GM18861 (cell line): ENCODE measurements around the gene NMRAL1.
A peak's percentile ranks its signal among the peaks of the same experiment; 100 is the strongest.

ENCODE experiments used
- ATAC-seq: cut with Tn5 transposase; IDR thresholded peaks from one replicate; pipeline ENCODE4 v1.9.1; 2021; ENCODE audit not compliant: unreplicated experiment

NMRAL1 gene

DNA sequence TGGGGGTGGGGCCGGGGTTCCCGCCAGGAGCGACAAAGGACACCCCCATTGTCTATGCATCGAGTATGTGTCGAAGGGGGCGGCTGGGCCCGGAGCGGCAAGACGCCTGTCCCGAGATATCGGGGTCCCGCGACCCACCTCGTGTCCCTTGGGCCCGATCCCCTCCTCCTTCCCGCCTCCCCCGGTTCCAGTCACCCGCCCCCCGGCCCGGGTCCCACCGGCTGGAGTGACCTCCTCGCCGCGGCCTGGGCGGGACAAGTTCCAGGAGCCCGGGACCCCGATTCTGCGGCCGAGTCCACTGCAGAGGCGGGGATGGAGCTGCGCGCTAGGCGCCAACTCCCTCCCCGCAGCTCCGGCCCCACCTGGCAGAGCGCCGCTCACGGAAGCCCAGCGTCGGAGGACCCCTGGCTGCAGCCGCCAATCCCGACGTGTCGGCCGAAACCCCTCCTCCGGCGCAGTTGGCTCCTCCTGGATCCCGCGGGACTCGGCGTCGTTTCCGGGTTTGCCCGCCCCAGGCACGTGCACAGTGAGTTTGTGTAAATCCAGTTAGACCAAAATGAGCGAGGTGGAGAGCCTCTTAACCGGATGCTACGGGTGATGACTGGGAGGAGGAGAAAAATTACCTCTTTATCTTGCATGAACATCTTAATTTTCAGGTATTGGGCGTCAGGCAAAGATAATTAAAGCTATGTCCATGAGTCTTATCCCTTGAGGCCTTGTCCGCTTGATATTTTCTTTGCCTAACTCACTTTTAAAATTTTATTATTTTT lies at the start of gene NMRAL1:
TSS of gene NMRAL1 (minus strand) at position 434 of the 770 bp plus-strand sequence. CDS start 493 bp downstream, outside the sequence.
- ATAC-seq, result peak; percentile 28

DNA sequence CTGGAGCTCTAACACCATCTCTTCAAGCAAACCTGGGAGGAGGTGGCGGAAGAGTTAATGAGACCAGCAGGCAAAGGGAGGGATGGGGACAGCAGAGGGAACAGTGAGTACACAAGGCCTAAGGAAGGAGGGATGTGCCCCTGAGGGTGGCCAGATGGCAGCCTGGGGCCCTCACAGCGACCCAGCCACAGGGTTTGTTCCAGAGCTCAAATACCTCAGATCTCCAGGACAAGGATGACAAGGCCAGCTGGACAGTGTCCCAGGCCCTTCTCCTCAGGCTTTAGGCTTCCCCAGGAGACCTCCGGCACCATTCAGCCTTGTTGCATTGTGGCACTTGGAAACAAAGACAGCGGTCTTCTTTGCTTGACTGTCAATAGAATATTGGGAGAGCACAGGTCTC lies 49.3 kb upstream of the NMRAL1 start:
- no peak for ATAC-seq

DNA sequence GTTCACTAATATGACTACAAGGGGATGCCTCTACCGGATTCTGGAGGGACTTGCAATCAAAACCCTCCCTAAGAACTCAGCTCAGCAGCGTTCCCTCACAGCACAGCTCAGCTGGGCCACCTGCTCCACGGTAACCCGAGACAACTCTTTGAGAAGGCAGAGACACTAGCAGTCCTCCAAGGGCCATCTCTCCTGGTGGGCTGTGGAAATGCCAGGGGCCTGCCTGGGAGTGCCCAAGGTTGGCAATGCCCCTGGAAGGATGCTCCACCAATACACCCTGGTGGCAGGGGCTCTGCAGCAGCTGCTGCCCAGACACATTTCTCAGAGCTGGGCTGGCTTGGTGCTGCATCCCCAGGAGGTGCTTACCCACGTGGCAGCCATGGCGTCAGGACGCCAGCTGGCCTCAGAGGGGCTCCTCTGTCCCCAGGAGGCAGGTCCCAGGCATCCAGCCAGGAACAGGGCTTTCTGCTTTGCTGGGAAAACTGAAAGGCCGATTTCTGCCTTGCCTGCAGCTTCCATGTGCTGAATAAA lies 47.7 kb upstream of the NMRAL1 start:
- ATAC-seq, result no peak

DNA sequence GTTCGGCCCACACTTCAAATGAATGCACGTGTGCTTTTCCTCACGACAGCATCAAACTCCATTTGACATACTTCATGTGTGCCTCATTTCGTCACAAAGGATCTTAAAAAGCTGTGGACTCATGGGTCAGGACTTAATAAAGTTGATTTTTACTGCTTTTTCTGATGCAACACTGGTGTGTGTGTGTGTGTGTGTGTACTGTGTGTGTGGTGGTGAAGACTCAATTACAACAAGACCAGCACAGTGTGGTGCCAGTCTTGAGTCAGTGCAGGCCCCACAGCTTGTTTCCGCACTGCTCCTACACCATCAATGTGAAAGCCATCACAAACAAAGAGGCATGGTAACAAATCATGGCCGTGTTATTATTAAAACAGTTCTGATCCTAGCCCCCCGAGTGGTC lies 46.5 kb upstream of the NMRAL1 start:
- ATAC-seq, result no peak

DNA sequence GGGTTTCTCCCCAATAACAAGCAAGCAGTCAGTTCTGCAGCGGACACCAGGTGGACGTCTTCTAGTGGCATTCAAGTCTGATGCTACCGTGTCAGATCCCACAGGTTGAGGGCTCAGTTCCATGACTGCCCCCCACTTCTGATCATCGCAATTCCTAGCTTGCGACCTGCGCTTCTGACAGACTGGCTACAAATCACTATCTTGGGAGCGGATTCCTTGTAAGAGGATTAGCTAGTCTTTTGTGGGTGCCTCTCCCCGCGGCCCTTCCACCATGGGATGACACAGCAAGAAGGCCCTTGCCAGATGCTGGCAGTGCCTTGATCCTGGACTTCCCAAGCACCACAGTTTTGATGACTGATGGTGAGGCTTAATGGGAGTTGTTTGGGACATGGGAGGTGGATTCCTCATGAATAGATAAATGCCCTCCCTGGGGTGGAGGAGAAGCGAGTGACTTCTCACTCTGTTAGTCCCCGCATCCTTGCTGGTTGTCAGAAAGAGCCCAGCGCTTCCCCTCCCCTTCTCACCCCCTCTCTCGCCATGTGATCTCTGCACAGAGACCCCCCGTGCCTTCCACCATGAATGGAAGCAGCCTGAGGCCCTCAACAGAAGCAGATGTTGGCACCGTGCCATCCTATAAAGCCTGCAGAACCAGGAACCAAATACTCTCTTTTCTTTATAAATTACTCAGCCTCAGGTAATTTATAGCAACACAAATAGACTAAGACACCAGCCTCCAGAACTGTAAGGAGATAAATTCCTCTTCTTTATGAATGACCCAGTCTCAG lies 45.0 kb upstream of the NMRAL1 start:
- no peak for ATAC-seq

DNA sequence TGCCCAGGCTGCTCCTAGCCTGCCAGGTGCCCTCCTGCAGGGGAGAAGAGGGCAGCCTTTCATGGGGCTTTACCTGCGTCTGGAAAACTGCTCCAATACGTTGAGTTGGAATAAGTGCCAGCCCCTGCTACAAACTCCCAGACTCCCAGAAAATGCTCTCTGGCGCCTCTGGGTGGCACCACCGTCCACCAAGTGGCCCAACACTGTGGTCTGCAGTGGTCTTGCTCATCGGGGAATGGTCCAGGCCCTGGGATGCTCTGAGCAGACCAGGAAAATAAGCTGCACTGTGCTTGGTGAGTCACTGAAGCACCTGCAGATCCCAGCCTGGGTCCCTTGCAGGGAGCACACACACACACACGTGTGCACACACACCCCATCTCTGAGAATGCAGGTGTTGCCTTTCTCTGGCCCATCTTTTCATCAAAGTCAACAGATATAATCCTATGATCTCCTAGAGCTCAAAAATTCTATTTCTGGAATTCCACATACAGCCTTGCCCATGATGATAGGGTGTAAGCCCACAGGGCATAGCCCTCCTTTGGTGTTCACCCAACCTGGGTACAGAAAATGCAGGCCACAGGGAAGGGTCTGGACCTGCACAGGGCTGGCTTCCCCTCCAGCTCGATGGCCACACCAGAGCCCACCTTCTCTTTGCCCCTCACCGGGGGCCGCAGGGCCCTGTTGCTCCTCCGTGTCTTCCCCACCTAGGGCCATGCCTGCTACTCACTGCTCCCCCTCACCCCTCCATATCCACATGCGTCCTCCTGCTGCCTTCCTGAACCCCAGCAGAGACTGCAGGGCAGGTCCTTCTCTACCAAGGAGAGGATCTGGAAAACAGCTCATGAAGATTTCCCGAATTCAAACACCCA lies 43.6 kb upstream of the NMRAL1 start:
- no peak for ATAC-seq

DNA sequence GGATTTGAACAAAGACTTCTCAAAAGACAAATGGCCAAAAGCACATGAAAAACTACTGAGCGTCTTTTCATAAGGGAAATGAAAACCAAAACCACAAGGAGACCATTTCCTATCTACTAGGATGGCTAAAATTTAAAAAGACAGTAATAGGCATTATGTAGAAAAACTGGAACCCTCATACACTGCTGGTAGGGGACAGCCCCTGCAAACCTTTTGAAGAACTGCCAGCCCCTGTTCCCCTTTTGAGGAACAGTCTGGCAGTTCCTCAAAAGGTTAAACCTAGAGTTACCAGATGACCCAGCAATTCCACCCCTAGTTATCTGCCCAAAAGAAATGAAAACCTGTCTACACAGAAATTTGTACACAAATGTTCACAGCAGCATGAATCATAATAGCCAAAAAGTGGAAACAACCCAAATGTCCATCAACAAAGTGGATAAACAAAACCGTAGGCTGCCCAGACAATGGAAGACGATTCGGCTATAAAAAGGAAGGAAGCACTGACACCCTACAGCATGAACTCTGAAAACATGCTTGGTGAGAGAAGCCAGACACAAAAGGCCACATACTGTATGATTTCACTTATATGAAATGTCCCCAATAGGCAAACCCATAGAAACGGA lies 41.3 kb upstream of the NMRAL1 start:
- ATAC-seq, result peak; percentile 59

DNA sequence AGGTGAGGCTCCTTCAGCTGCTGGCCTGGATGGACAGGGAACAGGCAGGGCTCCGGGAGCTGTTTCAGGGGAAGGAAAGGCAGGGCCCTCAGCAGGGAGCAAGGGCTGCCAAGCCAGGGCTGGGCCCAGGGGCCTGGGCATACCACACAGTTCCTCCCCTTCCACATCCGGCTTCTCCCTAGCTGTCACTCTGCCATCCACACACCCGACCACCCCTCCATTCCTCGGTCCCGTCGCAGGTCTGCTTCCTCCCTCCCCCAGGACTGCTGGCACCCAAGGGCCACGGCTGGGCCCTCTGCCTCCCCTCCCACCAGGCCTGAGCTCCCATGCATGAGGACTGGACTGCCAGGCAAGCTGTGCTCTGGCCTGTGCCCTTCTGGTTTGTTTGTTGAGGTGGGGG lies 40.2 kb upstream of the NMRAL1 start:
- no peak for ATAC-seq

DNA sequence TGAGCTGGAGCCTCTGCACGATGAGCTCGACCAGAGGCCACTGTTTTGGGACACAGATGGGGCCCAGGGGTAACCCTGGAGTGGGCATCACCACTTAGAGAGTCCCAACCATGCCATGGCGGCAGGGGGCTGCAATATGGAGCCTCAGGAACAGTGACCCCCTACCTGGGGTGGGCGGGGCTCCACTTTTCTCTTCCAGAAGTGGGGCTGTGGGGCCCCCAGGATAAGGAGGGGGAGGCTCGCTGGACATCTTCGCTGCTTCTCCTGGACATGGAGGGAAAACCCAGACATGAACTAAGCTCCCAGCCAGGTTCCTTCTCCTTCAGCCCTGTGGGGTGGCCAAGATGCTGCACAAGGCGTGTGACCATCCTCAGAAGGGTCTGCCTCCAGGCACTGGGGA lies 39.5 kb upstream of the NMRAL1 start:
- ATAC-seq, result no peak

DNA sequence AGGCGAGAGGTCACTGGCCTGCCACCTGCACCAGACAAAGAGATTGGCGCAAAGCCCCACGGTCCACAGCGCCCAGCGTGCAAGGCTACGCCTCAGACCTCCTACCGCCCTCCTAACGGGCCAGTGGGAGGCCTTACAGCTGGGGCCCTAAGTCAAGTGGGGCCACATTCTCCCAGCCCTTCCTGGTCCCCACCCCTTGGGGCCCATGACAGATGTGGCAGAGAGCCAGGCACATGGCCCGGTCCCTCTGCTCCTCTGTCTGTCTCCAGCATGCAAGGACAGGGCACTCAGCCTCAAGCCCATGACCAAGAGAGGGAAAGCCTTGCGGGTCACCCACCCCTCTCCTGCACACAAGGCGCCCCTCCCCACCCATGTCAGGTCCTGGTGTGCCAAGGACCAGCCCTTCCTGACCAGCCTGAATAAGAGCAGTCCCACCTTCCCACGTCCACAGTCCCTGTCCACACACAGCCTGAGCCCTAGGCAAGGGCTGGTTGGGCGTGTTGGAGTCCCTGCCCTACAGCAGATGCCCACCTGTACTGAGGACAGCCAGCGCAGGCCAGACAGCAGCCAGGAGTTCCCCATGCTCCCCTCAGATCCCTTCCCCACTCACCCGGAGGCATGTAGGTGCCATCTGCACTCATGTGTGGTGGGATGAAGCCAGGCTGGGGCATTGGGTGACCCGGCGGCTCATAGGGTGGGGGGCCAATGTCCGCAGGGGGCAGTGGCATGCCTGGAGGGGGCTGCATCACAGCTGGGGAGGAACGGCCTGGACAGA lies 38.8 kb upstream of the NMRAL1 start:
- ATAC-seq, result no peak

DNA sequence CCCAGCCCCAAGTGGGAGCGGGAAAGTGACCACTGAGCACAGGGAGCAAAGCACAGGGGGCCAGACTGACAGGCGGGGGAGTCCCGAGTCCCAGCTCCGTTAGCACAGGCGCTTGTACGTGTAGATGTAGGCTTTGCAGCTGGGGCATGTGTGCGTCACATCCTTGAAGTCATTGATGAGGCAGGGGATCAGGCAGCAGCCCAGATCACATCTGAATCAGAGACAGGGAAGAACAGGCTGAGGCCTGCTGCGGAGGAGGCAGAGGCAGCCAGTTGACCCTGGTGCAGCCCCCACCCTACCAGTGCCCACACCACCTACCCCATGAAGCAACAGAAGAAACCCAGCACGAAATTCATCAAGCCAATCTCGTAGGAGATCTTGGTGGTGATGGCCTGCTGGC lies 38.0 kb upstream of the NMRAL1 start:
- ATAC-seq, result no peak

DNA sequence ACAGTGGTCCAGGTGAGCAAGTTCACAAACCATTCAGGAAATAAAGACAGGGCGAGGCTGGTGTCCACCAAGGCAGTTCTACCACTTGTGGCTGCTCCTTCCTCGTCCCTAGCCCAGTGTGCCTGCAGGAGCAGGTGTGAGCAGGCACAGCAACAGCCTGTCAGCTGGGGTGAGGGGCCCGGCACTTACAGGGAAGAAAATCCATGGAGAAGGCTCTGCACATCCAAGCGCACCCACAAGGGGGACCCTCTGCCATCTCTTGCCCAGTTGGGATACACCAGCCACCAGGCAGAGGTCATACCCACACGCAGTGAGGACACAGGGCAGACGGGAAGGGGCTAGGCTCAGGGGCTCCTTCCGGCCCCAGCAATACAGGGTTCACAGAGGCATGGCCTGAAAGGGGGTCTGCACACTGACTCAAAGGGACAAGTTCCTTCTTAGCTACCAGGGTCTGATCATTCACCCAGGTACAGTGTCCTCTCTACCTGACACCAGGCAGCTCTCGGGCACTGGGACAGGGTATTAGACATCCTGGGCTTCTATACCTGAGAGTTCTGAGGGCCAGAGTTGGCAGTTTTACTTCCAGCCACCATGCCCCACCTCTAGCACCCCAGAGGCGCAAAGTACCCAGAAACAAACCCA lies 37.1 kb upstream of the NMRAL1 start:
- no peak for ATAC-seq

DNA sequence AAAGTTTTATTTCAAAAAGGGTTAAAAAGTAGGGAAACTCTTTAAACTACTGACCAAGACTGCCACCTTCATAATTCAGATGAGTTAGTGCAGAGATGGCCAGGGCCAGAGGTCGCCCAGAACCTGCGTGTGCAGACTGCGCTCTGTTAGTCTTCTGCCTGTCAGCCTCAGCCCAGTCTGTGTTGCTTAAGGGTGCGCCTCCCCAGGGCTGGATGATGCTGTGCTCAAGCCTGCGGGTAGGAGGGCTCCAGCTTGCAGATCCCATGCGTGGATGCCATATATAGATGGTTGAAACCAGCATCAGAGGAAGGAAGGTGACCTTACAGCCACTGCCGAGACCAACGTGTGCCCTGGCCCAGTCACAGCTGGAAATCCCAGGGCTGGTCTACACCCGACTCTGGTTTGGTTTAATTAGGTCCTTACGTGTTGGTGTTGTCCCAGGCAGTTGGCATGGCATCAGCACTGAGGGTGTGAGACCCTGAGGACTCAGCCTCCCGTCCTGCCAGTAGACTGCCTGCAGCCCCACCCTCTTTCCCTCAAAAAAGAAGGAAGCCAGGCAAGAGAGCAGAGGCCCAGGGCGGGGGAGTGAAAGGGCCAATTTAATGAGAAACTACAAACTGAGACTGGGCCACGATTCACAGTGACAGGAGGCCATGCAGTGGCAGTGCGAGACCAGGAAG lies 36.5 kb upstream of the NMRAL1 start:
- ATAC-seq, result no peak

DNA sequence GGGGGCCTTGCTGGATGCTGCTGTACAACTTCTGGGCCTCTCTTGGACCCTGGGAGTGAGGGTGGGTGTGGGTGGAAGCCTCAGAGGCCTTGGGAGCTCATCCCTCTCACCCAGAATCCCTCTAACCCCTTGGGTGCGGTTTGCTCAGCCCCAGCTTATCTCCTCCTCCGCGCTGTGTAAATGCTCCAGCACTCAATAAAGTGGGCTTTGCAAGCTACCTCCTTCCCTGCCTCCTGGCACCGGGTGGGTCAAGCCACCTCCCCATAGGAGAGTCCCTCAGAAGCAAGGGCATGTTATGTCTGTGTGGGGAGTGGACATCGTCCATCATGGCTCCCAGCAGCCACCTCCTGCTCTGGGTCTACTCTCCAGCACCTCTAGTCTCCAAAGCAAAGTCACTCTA lies 35.7 kb upstream of the NMRAL1 start:
- no peak for ATAC-seq

DNA sequence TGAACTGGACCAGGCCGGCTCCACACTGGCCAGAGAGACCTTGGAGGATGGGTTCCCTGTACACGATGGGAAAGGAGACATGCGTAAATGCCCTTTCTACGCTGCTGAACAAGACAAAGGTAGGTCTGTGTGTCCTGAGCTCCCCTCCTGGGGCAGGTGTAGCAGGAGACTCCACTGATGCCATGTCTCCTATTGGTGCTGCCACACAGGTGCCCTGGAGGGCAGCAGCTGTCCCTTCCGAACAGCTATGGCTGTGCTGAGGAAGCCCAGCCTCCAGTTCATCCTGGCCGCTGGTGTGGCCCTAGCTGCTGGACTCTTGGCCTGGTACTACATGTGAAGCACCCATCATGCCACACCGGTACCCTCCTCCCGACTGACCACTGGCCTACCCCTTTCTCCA lies 35.0 kb upstream of the NMRAL1 start:
- no peak for ATAC-seq

DNA sequence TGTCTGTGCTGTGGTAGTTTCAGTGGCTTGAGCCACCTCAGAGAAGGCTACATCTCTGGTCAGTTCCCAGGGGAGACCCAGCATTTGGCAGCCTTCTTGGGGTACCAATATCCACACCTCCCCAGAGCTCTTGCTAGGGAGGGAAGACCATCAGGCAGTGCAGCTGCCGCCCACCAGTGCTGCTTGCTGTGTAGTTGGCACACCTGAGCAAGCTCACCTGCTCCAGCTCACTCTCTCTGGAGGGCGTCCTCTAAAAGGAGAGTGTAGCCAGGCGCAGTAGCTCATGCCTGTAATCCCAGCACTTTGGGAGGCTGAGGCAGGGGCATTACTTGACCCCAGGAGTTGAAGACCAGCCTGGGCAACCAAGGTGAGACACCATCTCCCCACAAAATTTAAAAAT lies 34.4 kb upstream of the NMRAL1 start:
- ATAC-seq, result no peak

DNA sequence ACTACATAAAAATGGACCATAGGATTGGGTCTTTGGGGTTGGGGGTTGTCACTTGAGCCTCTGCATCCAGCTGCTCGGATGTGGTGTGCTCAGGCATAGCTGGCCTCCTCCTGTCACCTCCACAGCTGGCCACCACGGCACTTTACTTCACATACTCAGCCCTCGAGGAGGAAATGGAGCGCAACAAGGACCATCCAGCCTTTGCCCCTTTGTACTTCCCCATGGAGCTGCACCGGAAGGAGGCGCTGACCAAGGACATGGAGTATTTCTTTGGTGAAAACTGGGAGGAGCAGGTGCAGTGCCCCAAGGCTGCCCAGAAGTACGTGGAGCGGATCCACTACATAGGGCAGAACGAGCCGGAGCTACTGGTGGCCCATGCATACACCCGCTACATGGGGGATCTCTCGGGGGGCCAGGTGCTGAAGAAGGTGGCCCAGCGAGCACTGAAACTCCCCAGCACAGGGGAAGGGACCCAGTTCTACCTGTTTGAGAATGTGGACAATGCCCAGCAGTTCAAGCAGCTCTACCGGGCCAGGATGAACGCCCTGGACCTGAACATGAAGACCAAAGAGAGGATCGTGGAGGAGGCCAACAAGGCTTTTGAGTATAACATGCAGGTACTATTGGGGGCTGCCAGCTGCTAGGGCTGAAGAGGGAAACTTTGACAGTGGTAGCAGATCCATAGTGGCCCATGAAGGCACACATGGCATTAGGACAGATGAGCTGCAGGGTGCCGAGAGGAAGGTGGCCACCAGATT lies 33.3 kb upstream of the NMRAL1 start:
- no peak for ATAC-seq

DNA sequence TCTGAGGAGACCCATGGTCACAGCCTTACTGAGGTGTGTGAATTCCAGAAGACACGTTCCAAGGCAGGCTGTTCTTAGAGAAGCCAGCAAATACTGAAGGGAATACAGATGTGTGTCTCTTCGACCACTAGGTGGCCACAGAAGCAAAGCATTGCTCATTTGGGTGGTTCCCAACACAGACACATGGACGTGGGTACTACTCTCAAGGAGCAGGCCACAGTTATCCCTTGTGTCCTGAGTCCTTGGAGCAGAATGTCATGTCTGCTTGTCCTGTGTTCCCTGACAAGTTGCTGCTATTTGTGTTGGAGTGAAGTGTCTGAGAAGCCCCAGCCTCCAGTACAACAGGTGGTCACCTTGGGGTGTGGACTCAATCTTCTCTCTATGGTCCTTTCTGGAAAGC lies 32.0 kb upstream of the NMRAL1 start:
- no peak for ATAC-seq
